BE2C (cell line): Measurements from ENCODE around the gene ADGRG7.

Experiments used
- DNase-seq: peaks from one replicate; pipeline ENCODE4 v3.0.0-alpha.2; 2020
- H3K27me3 ChIP-seq: fragments of 250-450 bp; sonication (Bioruptor Pico); 2 replicates; pipeline ENCODE4 v1.5.1; 2020; ENCODE audit warnings: mild to moderate bottlenecking
- H3K36me3 ChIP-seq: fragments of 250-450 bp; sonication (Bioruptor Pico); 2 replicates; pipeline ENCODE4 v1.5.1; 2020; ENCODE audit warnings: mild to moderate bottlenecking
- H3K4me1 ChIP-seq: fragments of 250-450 bp; sonication (Bioruptor Pico); 2 replicates; pipeline ENCODE4 v1.5.1; 2020
- H3K4me3 ChIP-seq: 2 replicates; pipeline ENCODE4 v1.5.1; 2011; ENCODE audit warnings: low read depth, low read length
- H3K9me3 ChIP-seq: fragments of 250-450 bp; sonication (Bioruptor Pico); 2 replicates; pipeline ENCODE4 v1.5.1; 2020
- CTCF ChIP-seq: IDR thresholded peaks from 2 replicates; pipeline ENCODE4 v1.5.1; 2012; ENCODE audit warnings: mild to moderate bottlenecking, low read depth, low read length

The ADGRG7 gene

GRCh38 chr3:100614941-100615340 is 5.5 kb downstream of the ADGRG7 start:
- DNase-seq, result no peak
- H3K4me1 ChIP-seq, result no peaks in the 10 kb centered on the region
- H3K9me3 ChIP-seq, result no peaks in the 10 kb centered on the region
- TF ChIP-seq CTCF, result no peak
- no peaks in the 10 kb centered on the region for H3K36me3 ChIP-seq
- peaks cover 17% of the 10 kb centered on the region for H3K27me3 ChIP-seq
- no peak overlapping the region for H3K4me3 ChIP-seq

DNA sequence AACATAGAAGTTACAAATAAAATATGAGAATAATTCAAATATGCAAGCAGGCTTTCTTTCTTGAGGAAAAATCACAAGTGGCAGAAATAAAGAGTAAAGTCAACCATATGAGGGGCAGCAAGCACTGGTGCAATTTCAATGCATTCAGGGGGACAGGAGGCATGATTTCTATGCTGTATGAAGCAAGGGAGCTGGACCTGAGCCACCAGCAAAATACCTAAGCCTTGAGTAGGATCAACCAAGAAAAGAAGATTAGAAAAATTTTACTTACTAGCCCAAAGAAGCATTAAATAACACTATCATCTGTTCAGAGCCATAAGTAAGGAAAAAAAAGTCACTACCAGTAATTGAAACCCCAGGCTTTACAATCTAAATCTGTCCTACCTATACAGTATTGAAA is 6.3 kb downstream of the ADGRG7 start:
- Histone ChIP-seq H3K36me3 (no peaks in the 10 kb centered on the region), H3K9me3 (no peaks in the 10 kb centered on the region), H3K27me3 (peaks cover 13% of the 10 kb centered on the region), H3K4me3 (no peak overlapping the region), H3K4me1 (no peaks in the 10 kb centered on the region)
- DNase-seq, result no peak
- TF ChIP-seq CTCF, result no peak

GRCh38 chr3:100621251-100621650 is 11.8 kb downstream of the ADGRG7 start:
- no peak overlapping the region for H3K4me3 ChIP-seq
- H3K27me3 ChIP-seq, result peaks cover 10% of the 10 kb centered on the region; the same call in 1 of the 2 replicates
- no peak for TF ChIP-seq CTCF
- no peaks in the 10 kb centered on the region for H3K4me1 ChIP-seq
- DNase-seq, result no peak
- H3K36me3 ChIP-seq, result no peaks in the 10 kb centered on the region
- no peaks in the 10 kb centered on the region for H3K9me3 ChIP-seq

DNA sequence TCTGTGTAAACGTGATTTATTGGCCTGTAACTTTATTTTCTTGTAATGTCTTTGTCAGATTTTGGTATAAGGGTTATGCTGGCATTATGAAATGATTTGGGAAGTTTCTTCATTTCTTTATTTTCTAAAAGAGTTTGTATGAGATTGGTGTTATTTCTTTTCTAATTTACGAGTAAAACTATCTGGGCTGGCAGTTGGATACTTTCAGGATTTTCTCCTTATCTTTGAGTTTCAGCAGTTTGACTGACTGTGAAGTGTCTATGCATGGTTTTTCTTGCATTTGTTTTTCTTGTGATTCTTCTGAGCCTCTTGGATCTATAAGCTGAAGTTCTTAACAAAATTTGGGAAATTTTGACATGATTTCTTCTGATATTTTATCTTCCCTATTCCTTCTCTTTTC is 18.1 kb downstream of the ADGRG7 start:
- Histone ChIP-seq H3K27me3 (peaks cover 12% of the 10 kb centered on the region), H3K36me3 (no peaks in the 10 kb centered on the region), H3K4me3 (no peak overlapping the region), H3K4me1 (no peaks in the 10 kb centered on the region), H3K9me3 (no peaks in the 10 kb centered on the region)
- DNase-seq, result no peak
- no peak for TF ChIP-seq CTCF

DNA sequence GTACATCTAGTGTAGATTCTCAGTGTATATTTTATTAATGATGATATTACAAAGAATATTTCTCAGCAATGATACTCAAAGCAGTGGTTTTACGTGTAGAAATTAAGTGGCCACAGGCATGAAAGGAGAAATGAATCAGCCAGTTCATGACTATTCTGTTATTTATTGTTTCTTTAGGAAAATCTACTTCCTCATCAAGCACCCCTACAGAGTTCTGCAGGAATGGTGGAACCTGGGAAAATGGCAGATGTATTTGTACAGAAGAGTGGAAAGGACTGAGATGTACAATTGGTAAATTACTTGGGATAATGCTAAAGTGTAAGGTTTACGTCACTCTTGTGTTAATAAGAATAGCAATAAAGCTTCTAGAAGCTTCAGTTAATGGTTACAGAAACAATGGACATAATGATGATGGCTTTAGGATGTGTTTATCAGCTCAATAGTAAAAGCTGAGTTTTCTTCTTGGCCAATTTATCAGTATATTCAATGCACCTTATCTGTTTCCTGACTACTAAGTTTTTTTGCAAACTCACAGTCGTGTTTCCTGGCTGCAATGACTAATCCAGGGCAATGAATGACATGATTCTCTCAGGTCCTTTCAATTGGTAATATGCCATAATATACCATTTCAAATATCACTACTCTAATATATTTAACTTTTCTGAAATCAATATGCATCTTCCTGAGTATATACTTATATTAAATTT is 20.2 kb downstream of the ADGRG7 start:
- no peak for TF ChIP-seq CTCF
- Histone ChIP-seq H3K4me3 (no peak overlapping the region), H3K36me3 (no peaks in the 10 kb centered on the region), H3K9me3 (no peaks in the 10 kb centered on the region), H3K27me3 (peaks cover 12% of the 10 kb centered on the region), H3K4me1 (no peaks in the 10 kb centered on the region)
- no peak for DNase-seq

DNA sequence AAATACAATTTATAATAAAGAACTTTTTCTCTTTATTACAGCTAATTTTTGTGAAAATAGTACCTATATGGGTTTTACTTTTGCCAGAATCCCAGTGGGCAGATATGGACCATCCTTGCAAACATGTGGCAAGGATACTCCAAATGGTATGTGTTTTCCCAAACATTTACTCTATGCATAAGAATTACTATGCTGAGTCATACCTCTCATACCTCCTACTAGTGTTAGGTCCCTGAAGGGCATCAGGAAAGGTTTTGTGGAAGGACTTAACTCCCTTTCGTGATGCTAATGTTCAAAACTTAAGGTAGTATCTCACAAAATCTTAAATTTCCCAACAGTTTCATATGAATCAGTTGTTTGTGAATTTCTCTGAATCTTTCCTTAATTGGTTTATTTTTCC is 21.3 kb downstream of the ADGRG7 start:
- no peak for TF ChIP-seq CTCF
- no peaks in the 10 kb centered on the region for H3K36me3 ChIP-seq
- no peak for DNase-seq
- peaks cover 9% of the 10 kb centered on the region for H3K27me3 ChIP-seq
- H3K4me3 ChIP-seq, result no peak overlapping the region
- H3K9me3 ChIP-seq, result no peaks in the 10 kb centered on the region
- no peaks in the 10 kb centered on the region for H3K4me1 ChIP-seq
